GM18502 (cell line): ENCODE measurements around the gene ERC1.
"Not testable (repeated sequence)": the region's sequence is repeated elsewhere in the genome, so short reads cannot be mapped to it uniquely, and the experiment has no call there.

ENCODE experiments used
- ATAC-seq: cut with Tn5 transposase; IDR thresholded peaks from one replicate; pipeline ENCODE4 v1.9.1; 2021; ENCODE audit warnings: mild to moderate bottlenecking; ENCODE audit not compliant: unreplicated experiment, poor library complexity

ERC1 gene

DNA sequence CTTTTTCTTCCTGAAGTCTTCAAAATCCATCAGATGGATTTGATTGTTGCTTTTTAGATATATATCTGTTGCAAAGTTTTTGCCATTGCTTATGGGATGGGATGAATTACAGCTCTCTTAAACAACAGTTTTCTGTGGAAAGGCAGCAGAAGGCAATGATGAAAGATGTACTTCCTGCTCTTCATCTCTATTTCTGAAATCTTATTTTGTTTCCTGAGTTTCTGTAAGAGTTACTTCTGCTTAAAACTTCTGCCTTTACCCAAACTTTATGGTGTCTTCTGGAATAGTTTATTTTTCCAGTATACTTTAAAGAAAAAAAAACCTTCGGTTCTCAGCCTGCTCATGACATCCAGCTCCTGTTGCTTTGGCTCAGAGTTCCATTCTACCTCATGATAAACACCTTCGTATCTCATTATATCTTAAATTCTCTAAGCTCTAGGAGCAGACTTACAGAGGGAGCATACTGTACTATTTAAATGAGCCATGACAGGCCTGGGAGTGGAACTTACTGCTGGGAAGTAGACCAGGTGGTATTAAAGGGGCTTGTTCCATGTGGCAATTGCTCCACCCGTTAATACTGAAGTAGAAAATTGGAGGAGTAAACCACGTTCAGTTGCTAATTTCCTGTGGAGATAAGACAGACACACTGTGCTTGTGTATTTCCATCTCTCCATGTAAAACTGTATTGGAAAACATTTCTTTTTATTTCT is 314.9 kb downstream of the ERC1 start:
- ATAC-seq, result no peak

DNA sequence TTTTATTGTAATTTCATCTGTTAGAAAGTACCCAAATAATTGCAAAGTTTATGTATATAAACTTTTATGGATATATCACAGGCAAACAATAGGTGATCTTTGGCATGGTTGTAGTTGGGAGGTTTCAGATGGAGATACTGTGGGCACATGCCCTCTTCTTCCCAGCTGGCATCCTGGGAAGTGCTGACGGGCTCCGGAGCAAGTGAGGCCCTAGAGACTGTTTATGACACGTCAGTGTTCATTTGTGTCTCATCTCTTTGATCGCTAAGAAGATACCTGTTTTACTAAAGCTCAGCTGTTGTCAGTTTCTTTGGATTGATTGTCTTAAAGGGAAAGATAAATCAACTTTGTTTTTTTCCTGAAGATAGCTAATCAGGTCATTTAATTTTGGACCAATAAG is 315.8 kb downstream of the ERC1 start:
- ATAC-seq, result no peak

DNA sequence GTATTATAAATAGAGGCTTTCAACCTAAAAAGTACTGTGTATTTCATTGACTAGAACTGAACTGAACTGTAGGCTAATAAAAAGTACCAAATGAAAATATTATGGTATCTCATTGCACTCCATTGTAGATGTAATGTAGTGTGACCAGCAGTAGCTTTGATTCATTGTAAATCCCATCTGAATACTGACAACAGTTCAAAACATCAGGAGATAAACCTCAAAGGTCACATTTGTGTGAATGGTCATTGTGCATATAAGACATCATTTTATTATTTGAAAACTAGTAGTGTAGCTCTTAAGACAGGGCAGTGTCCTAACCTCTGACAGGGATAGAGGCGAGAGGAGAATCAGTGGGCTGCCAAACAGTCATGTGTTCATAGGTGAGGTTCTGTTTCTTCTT is 316.8 kb downstream of the ERC1 start:
- no peak for ATAC-seq

DNA sequence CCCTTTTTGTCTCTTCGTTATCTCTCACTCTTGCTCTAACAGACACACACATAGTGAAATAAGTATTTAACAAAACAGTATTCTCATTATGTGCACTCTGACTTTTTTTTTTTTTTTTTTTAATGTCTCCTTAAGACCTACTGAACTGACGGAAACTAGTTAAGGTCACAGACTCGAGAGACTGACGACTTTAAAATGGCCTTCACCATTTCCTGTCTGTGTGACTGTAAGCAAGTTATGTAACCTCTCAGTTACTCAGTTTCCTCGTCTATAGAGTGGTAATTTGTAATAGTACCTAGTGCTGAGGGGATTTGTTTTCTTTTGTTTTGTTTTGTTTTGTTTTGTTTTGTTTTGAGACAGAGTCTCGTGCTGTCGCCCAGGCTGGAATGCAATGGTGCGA is 318.6 kb downstream of the ERC1 start:
- ATAC-seq, result no peak

DNA sequence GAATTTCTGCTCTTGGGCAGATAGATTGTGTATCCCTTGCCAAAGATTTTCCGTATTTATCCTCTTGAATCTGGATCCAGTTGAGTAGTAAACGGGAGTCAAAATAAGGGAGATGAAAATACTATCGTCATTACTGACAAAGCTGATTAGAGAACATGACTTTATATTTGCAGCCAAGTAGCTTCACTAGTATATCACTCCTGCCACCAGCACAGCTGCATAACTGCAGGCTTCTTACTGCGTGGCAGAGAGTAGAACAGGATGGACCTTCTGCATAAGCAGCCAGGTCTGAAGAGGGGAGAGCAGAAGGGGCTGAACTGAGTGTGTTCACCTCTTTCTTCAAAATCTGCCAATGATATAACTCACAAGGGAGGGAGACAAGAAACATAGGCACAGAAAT is 319.6 kb downstream of the ERC1 start:
- ATAC-seq, result no peak

DNA sequence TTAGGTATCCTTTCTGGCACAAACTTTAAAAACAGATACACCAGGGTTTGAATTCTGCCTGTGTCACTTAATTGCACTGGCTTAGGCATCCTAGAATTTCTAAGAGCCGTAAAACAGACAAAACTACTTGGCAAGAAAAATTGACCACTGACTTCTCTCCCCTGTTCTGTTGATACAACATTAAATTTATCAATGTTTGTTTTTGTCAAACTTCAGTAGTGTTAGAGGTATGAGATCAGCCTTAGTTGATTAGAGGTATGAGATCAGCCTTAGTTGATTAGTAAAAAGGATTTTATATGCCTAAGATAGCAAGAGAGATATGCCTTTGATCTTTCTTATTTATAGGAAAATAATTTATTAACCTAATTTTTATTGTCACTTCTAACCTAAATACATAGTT is 320.1 kb downstream of the ERC1 start:
- no peak for ATAC-seq

DNA sequence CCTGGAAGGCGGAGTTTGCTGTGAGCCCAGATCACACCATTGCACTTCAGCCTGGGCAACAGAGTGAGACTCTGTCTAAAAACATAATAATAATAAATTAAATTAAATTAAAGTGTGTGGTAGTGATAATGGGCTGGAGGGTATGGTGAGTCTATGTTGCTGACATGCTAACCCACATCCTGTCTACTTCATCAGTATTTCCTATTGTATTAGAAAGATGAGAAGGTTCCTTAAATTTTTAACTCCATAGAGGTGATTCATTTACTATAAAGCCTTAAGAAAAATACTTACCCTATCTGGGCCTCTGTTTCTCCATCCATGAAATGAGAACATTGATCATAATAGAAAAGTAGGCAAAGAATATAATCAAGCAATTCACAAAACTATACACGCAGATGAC is 322.9 kb downstream of the ERC1 start:
- ATAC-seq, result no peak

DNA sequence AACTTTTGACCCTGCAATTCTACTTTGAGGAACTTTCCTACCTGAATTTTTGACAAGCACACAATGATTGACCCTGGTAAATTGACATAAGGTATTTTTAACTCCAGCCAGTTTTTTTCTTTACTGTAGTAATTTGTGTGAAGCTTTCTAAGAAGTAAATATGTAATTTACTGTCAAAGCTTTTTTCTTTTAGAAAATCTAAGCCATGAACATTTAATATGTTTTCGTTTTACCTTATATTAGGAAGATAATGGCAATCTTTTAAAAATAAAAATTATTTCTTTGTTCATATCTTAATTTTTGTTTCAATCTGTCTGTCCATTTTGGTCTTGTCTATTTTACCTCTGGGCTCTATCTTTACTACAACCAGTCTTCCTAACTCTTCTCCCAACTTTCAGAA is 323.5 kb downstream of the ERC1 start:
- no peak for ATAC-seq

DNA sequence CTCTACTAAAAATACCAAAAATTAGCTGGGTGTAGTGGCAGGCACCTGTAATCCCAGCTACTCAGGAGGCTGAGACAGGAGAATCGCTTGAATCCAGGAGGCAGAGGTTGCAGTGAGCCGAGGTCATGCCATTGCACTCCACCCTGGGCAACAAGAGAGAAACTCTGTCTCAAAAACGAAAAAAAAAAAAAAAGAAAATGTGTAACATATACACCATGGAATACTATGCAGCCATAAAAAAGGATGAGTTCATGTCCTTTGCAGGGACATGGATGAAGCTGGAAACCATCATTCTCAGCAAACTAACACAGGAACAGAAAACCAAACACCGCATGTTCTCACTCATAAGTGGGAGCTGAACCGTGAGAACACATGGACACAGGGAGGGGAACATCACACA is 326.0 kb downstream of the ERC1 start:
- not testable (repeated sequence) for ATAC-seq

DNA sequence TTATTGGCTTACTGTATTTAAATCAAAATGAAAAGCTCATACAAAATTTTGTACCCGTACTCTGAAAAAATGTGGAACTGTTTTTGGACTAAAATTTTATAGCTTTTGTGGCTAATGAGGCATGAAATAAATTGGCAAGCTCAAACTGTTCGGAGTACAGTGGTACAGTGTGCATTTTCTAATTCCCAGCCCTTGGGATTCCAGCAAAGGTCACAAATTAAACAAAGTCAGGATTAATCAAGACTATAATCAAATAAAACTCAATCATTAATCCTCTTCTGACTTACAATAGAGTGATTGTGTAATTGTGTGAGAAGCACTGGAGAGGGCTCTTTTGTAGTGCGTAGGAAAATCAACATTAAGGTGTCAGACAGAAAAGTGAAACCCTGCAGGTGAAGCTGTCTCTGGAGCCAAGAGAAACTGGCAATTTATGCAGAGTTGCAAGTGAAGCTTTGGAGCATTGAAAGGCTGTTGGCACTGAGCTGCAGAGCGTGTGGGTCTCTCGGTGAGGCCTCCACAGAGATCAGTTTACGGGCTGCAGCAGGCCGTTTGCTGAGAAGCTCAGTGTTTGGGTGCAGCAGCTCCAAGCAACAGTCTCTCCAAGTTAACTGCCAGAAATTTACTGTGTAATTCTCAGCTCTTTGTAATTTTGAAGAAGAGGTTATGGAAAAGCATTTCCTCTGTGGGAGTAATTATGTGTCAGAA is 327.5 kb downstream of the ERC1 start:
- ATAC-seq, result no peak

DNA sequence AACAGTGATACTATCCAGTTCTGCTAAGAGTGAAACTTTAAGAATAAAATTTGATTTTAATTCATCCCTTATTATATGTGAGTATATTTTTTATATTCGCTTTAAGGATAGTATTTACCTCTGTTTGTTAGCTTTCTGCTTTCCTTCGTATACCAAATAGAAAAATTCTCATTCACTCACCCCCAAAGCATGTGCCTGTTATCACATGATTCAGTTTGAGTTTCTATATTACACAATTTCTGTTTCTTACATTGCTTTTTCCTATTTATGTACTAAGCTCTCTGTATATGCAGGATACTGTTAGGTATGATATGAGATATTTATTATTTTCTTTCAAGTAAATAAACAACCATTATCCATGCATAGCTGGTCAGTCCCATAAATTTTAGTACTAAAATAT is 328.2 kb downstream of the ERC1 start:
- no peak for ATAC-seq

DNA sequence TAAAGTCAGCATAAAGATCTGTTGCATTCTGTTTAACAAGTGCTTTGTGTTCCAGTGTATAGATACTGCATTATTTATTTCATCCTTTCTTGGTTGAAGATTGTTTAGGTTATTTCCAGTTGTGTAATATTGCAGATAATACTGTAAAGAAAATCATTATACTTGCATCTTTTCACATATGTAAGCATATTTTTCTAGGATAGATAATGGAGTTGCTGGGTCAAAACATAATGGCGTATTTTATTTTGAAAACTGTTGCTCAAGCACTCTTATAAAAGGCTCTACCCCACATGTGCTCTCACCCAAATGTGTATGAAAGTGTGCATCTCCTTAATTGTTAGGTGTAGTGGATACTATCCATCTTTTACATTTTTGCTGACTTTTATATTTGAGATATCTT is 329.0 kb downstream of the ERC1 start:
- ATAC-seq, result no peak

DNA sequence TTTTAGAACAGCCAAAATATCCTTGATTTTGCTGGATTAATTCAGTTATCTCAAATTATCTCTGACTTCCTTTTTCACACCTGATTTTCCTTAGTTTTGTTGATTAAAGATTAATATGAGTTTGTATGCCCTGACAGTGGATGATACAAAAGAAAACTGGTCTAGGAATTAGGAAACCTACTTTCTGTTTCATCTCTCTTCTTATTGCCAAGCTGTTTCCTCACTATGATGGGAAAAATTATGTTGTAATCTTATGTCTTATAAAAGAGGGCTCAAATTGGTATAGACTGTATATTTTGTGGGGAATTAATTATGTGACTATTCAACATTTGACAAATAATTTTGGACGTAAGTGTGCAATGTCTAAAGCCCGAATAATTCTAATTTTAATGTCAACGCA is 331.8 kb downstream of the ERC1 start:
- ATAC-seq, result no peak

DNA sequence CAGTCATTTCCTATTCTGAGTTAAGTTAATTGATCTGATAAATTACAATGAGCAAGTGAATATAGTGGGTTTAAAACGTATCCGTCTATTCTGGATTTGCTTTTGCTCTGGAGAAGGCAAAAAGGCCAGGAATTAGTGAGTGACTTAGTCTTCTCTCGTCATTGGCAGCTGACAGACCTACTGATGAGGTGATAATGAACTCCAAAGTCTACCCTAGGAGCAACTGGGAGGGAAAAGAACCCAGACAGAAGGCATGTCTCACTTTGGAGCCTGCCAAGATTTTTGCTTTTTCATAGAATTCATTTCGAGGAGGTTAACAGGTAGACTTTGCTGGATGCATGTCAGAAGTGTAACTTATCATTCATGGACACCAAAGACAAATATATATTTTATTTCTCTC is 333.1 kb downstream of the ERC1 start:
- ATAC-seq, result no peak

DNA sequence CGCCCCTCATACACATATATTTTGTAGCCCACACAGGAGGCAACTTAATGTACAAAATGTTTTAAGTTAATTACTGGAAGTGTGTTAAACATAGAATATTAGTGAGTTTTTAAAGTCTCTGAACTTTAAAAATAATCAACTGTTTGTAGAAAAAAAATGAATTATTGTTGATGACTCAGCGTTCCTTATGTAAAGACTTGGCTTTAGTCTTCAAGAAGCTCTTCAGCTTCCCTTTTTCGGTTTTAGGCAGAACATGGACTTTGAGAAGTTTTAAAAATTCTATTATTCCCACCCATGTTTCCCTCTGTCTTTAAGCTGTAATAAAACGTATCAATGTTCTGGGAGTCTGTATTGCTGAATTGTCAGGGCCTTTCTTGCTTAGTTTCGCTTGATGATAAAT is 333.9 kb downstream of the ERC1 start:
- ATAC-seq, result no peak

DNA sequence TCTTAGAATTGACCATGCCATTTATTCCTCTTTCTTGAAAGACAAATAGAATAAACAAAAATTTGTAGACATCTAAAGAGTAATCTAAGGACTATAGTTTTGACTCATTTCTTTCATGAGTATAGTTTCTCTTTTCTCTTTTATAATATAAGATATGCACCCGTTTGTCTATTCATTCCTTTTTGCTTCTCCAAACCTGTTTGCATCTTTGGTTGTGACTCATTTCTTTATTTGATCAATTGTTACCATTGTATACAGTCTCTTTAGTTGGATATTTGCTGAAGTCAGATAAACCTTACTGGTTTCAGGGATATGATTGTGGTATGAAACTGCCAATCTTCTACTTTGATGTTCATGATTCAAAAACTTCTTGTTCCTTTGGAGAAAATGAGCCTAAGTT is 334.6 kb downstream of the ERC1 start:
- ATAC-seq, result no peak

DNA sequence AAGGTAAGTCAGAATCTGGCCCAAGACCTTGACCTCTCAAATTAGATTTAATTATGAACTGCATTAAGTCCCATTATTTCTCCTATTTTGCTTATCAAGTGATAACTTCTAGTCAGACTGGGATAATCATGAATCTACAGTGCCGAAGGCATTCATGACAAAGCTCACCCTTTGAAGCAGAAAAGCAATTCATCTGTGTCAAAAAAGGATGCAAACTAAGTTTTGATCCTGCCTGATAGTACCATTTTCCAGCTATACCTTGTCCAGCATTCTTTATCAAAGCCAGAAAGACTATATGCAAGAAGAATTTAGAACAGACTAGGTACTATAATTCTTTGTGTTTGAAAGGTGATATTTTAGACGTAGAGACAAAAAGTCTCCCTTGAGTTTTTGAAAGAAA is 335.2 kb downstream of the ERC1 start:
- no peak for ATAC-seq

DNA sequence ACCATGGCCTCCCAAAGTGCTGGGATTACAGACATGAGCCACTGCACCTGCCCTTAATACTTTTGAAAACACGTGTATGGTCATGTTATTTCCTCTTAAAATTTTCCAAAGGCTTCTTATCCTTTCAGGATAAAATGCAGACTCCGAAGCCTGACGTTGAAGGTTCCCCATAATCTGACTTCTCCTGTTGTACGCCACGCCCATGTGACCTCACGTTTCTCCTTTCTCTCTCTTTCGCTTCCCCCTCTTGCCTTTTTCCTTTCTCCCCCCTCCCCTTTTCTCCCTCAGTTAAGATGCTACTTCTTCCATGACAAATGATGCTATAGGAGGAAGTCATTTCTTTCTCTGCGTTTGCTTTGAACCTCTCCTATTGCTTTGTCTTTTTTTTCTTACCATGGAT is 337.4 kb downstream of the ERC1 start:
- ATAC-seq, result no peak

DNA sequence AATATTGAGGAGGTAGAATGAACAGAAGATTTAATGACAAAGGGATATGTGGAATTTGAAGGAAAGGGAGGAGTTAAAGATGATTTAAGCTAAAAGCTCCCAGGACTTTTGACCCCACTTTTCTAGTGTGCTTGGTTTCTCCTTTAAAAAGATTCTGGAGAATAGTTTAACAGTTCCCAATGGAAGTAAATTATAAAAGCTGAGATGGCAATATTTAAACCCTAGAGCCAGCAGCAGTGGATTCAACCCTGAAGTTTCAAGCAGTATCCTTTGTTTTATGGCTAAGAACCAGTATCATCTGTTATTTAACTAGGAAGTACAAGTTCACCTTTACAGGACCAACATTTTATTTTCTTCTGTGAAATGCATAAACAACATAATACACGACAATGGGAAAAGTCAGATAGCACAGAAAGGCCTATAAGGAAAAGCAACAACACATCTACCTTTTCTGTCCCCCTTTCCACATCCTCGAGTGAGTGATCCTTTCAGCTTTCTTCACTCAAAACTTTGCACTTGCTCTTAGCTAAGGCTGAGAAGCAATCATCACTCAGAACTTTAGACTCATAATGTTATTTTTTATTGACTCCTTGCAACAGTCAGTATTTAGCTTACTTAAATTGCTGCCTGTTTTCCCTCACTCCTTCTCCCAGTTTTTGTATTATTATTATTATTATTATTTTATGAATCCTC is 338.9 kb downstream of the ERC1 start:
- ATAC-seq, result no peak

DNA sequence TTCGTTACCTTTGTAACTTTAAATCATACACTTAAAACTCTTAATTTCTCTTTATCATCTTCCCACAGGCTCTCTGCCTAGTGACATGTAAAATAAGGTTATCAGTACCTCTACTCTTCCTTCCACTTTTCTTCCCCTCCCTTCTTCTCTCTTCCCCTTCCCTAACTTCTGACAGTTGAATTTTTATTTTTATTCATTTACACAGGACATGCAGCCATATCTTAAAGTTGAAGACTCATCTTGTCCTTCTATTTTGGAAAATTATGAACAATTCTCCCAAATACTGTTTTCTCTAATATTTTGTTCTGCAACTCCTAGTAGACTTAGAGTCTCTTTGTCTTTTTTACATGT is 339.4 kb downstream of the ERC1 start:
- no peak for ATAC-seq

DNA sequence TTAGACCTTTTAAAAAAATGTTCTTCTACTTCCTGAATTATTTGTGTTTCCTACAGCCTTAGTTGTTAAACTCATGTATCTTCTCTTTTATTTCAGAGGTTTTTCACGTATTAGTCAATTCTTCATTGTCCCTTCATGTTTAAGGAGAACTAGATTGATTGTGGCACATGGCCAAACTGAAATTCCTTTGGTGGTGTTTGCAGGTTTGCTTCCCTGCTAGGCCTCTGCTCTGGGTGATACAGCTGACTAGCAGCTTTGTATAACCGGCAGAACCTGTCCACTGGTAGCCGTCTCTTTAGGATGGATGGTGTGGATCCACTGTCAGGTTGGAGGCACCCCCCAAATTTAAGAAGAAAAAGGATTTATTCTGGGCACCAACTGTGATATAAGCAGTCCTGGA is 341.3 kb downstream of the ERC1 start:
- no peak for ATAC-seq
